Stomach smooth muscle (tissue), 2 donors: ENCODE measurements around the gene DUSP19.
"Not testable (repeated sequence)": the region's sequence is repeated elsewhere in the genome, so short reads cannot be mapped to it uniquely, and the experiment has no call there.

Experiments
- H3K27ac ChIP-seq: one replicate; pipeline ENCODE4 v1.7.0; 2013; ENCODE audit warnings: mild to moderate bottlenecking, low read length, inconsistent platforms
- H3K27me3 ChIP-seq, 2 donors: one replicate each; pipeline ENCODE4 v1.7.0; 2013; ENCODE audit warnings: low read length in 2 of 2; ENCODE audit not compliant: insufficient read depth in 2 of 2, control insufficient read depth in 1 of 2
- H3K36me3 ChIP-seq, 2 donors: one replicate each; pipeline ENCODE4 v1.7.0; 2013; ENCODE audit warnings: low read length in 2 of 2; ENCODE audit not compliant: control insufficient read depth in 2 of 2, insufficient read depth in 2 of 2
- H3K4me1 ChIP-seq: one replicate; pipeline ENCODE4 v1.7.0; 2013; ENCODE audit warnings: low read length; ENCODE audit not compliant: control insufficient read depth, insufficient read depth
- H3K4me3 ChIP-seq, 2 donors: one replicate each; pipeline ENCODE4 v1.7.0; 2013; ENCODE audit warnings: low read length in 2 of 2
- H3K9ac ChIP-seq, 2 donors: one replicate each; pipeline ENCODE4 v1.7.0; 2013; ENCODE audit warnings: low read length in 2 of 2, mild to moderate bottlenecking in 1 of 2
- H3K9me3 ChIP-seq, 2 donors: one replicate each; pipeline ENCODE4 v1.7.0; 2013; ENCODE audit warnings: low read length in 2 of 2; ENCODE audit not compliant: control insufficient read depth in 2 of 2
- donor health status: healthy.
- donor health status: Pancreatic carcinoma.

The DUSP19 gene

GRCh38 chr2:183038341-183039300 is 39.9 kb upstream of the DUSP19 start, which contains the start of gene NCKAP1:
TSS of gene NCKAP1 (minus strand) at chr2:183038457. CDS start at chr2:183038099, 358 bp downstream.
- peak within 1 kb of the TSS; percentile 80 to 81 for H3K4me3 ChIP-seq
- no peaks in the 10 kb centered on the region for H3K36me3 ChIP-seq
- H3K27ac ChIP-seq: peak within 1 kb of the TSS; percentile 81
- H3K9me3 ChIP-seq: no peaks in the 10 kb centered on the region
- no peaks in the 10 kb centered on the region for H3K4me1 ChIP-seq
- H3K27me3 ChIP-seq: no peaks in the 10 kb centered on the region
- peak within 1 kb of the TSS; percentile 82 to 89 for H3K9ac ChIP-seq

DNA sequence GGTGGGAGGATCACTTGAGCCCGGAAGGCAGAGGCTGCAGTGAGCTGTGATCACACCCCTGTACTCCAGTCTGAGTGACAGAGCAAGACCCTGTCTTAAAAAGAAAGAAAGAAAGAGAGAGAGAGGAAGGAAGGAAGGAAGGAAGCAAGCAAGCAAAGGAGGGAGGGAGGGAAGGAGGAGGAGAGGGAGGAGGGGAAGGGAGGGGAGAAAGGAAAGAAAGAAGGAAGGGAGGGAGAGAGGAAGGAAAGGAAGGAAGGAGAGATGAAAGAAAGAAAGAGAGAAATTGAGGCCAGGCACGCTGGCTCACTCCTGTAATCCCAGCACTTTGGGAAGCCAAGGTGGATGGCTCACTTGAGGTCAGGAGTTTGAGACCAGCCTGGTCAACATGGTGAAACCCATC is 37.9 kb upstream of the DUSP19 start:
- Histone ChIP-seq H3K9me3 (no peaks in the 10 kb centered on the region), H3K36me3 (no peaks in the 10 kb centered on the region), H3K4me1 (no peaks in the 10 kb centered on the region), H3K4me3 (no peak overlapping the region), H3K9ac (no peak overlapping the region), H3K27me3 (no peaks in the 10 kb centered on the region), H3K27ac (no peak overlapping the region)

GRCh38 chr2:183043580-183043979 is 35.0 kb upstream of the DUSP19 start:
- H3K27ac ChIP-seq, H3K27me3 ChIP-seq, H3K4me3 ChIP-seq, H3K36me3 ChIP-seq, H3K4me1 ChIP-seq, H3K9ac ChIP-seq, H3K9me3 ChIP-seq: not testable (repeated sequence)

GRCh38 chr2:183047486-183048125 is 30.9 kb upstream of the DUSP19 start:
- H3K27me3 ChIP-seq, H3K9me3 ChIP-seq, H3K27ac ChIP-seq, H3K4me1 ChIP-seq, H3K36me3 ChIP-seq, H3K4me3 ChIP-seq, H3K9ac ChIP-seq: not testable (repeated sequence)

GRCh38 chr2:183049420-183049819 is 29.1 kb upstream of the DUSP19 start:
- Histone ChIP-seq H3K9me3 (no peaks in the 10 kb centered on the region), H3K9ac (no peak overlapping the region), H3K4me3 (no peak overlapping the region), H3K27me3 (no peaks in the 10 kb centered on the region), H3K4me1 (no peaks in the 10 kb centered on the region), H3K27ac (no peak overlapping the region), H3K36me3 (no peaks in the 10 kb centered on the region)

GRCh38 chr2:183057333-183057985 is 21.1 kb upstream of the DUSP19 start:
- no peaks in the 10 kb centered on the region for H3K27me3 ChIP-seq
- no peak overlapping the region for H3K9ac ChIP-seq
- no peaks in the 10 kb centered on the region for H3K9me3 ChIP-seq
- H3K27ac ChIP-seq: peak overlapping the region; percentile 7
- no peak overlapping the region for H3K4me3 ChIP-seq
- H3K4me1 ChIP-seq: peaks cover 2% of the 10 kb centered on the region
- H3K36me3 ChIP-seq: no peaks in the 10 kb centered on the region

GRCh38 chr2:183059561-183059960 is 19.0 kb upstream of the DUSP19 start:
- Histone ChIP-seq H3K9ac (no peak overlapping the region), H3K27me3 (no peaks in the 10 kb centered on the region), H3K4me1 (peaks cover 2% of the 10 kb centered on the region), H3K27ac (no peak overlapping the region), H3K9me3 (no peaks in the 10 kb centered on the region), H3K36me3 (no peaks in the 10 kb centered on the region), H3K4me3 (no peak overlapping the region)

GRCh38 chr2:183060571-183061231 is 17.8 kb upstream of the DUSP19 start:
- Histone ChIP-seq H3K4me3 (no peak overlapping the region), H3K9me3 (no peaks in the 10 kb centered on the region), H3K36me3 (no peaks in the 10 kb centered on the region), H3K4me1 (peaks cover 2% of the 10 kb centered on the region), H3K27ac (no peak overlapping the region), H3K27me3 (peaks cover 0 to 3% of the 10 kb centered on the region in 2 donors), H3K9ac (no peak overlapping the region)

GRCh38 chr2:183063083-183063482 is 15.5 kb upstream of the DUSP19 start:
- no peak overlapping the region for H3K9ac ChIP-seq
- no peak overlapping the region for H3K27ac ChIP-seq
- H3K9me3 ChIP-seq: no peaks in the 10 kb centered on the region

GRCh38 chr2:183068561-183068960 is 10.0 kb upstream of the DUSP19 start:
- no peak overlapping the region for H3K4me3 ChIP-seq
- peaks cover 2 to 3% of the 10 kb centered on the region in 2 donors for H3K27me3 ChIP-seq
- H3K9me3 ChIP-seq: no peaks in the 10 kb centered on the region
- no peaks in the 10 kb centered on the region for H3K4me1 ChIP-seq
- no peak overlapping the region for H3K9ac ChIP-seq
- H3K27ac ChIP-seq: no peak overlapping the region
- H3K36me3 ChIP-seq: no peaks in the 10 kb centered on the region

More at GRCh38 chr2:183063083-183063482, 15.5 kb upstream of the DUSP19 start:
- Histone ChIP-seq H3K27me3 (peaks cover 0 to 3% of the 10 kb centered on the region in 2 donors), H3K36me3 (no peaks in the 10 kb centered on the region), H3K4me1 (no peaks in the 10 kb centered on the region), H3K4me3 (no peak overlapping the region)
